B cell (primary cell): Measurements from ENCODE around the gene IFNG-AS1. TPM values are rescaled to one million over a fixed set of nuclear protein-coding genes. Genes with fewer than 3 reads are reported as not detected.

Source experiments
- ATAC-seq: fragments of 200-7000 bp; cut with Tn5 transposase; one replicate; pipeline ENCODE4 v1.10.0; 2021; ENCODE audit warnings: low read depth, mild to moderate bottlenecking, moderate number of reproducible peaks, moderate library complexity
- CTCF ChIA-PET: fragments of 350-600 bp; sonication (Branson Sonifier 250); formaldehyde crosslinking; loops from one replicate; lab custom pipeline; 2021; ENCODE audit warnings: antibody characterized with exemption, inconsistent platforms; lab: Charles Lee
- POLR2A ChIA-PET: fragments of 350-600 bp; sonication (Branson Sonifier 250); formaldehyde crosslinking; loops from one replicate; lab custom pipeline; 2021; ENCODE audit warnings: antibody characterized with exemption; lab: Charles Lee
- DNase-seq: peaks from one replicate; pipeline ENCODE4 v3.0.0; 2013
- H2AFZ ChIP-seq: 2 replicates; pipeline ENCODE4 v1.6.1; 2012; ENCODE audit warnings: mild to moderate bottlenecking, low read depth, low read length; ENCODE audit not compliant: insufficient read depth, poor library complexity, severe bottlenecking
- H3K27ac ChIP-seq, 2 donors: 1 replicate in 1 of 2; 2 replicates in 1 of 2; pipeline ENCODE4 v1.5.1; 2012 to 2013; ENCODE audit warnings: low read length in 2 of 2, mild to moderate bottlenecking in 2 of 2, moderate library complexity in 1 of 2
- H3K27me3 ChIP-seq, 4 experiments: fragments of 200-600 bp in 1 of 4; sonication (generic) in 1 of 4; replicated peaks in 1 of 4; 1 replicate in 2 of 4; 2 replicates in 2 of 4; pipeline versions ENCODE4 v1.6.1 to v1.7.0; 2013 to 2016; ENCODE audit warnings: low read length in 3 of 4, mild to moderate bottlenecking in 2 of 4, mixed read lengths in 1 of 4, moderate library complexity in 1 of 4; ENCODE audit not compliant: insufficient read depth in 4 of 4, control insufficient read depth in 3 of 4; ENCODE audit errors: control extremely low read depth in 1 of 4
- H3K36me3 ChIP-seq, 2 experiments: replicated peaks in 1 of 2; 1 replicate in 1 of 2; 2 replicates in 1 of 2; pipeline versions ENCODE4 v1.6.1 to v1.7.1; 2013; ENCODE audit warnings: low read length in 1 of 2; ENCODE audit not compliant: insufficient read depth in 2 of 2, control insufficient read depth in 1 of 2; ENCODE audit errors: control extremely low read depth in 1 of 2, extremely low read depth in 1 of 2
- H3K4me1 ChIP-seq, 2 donors: fragments of 200-600 bp in 1 of 2; sonication (generic) in 1 of 2; 1 replicate in 1 of 2; 2 replicates in 1 of 2; pipeline versions ENCODE4 v1.5.1 to v1.6.1; 2013 to 2017; ENCODE audit warnings: low read length in 2 of 2; ENCODE audit not compliant: control insufficient read depth in 2 of 2, insufficient read depth in 2 of 2
- H3K4me2 ChIP-seq: replicated peaks from 2 replicates; pipeline ENCODE3; 2012; ENCODE audit warnings: mild to moderate bottlenecking, low read depth, low read length; ENCODE audit not compliant: poor library complexity, severe bottlenecking
- H3K4me3 ChIP-seq, 5 experiments: fragments of 200-600 bp in 1 of 5; sonication (generic) in 1 of 5; 1 replicate in 3 of 5; 2 replicates in 2 of 5; pipeline versions ENCODE4 v1.5.1 to v1.7.0; 2011 to 2016; ENCODE audit warnings: low read length in 4 of 5, mild to moderate bottlenecking in 4 of 5, low read depth in 2 of 5, control low read depth in 1 of 5, moderate library complexity in 1 of 5; ENCODE audit not compliant: insufficient read depth in 1 of 5; ENCODE audit errors: control extremely low read depth in 1 of 5, extremely low read depth in 1 of 5
- H3K79me2 ChIP-seq: fragments of 200-600 bp; sonication (generic); one replicate; pipeline ENCODE4 v1.6.0; 2016; ENCODE audit warnings: low read length; ENCODE audit not compliant: control insufficient read depth, insufficient read depth
- H3K9ac ChIP-seq: fragments of 200-600 bp; sonication (generic); 2 replicates; pipeline ENCODE4 v1.6.1; 2017; ENCODE audit warnings: mild to moderate bottlenecking, low read length, moderate library complexity
- H3K9me3 ChIP-seq, 3 donors: one replicate each; pipeline versions ENCODE4 v1.6.1 to v1.7.1; 2013; ENCODE audit warnings: low read length in 2 of 3; ENCODE audit not compliant: control insufficient read depth in 2 of 3, insufficient read depth in 1 of 3; ENCODE audit errors: control extremely low read depth in 1 of 3
- H4K20me1 ChIP-seq: 2 replicates; pipeline ENCODE4 v1.6.0; 2012; ENCODE audit warnings: mild to moderate bottlenecking, low read length; ENCODE audit not compliant: insufficient read depth, control insufficient read depth, poor library complexity, severe bottlenecking
- H3K27ac Mint-ChIP-seq: one replicate; pipeline ENCODE4 v1.8.0; 2021; ENCODE audit warnings: mixed read lengths
- H3K27me3 Mint-ChIP-seq: one replicate; pipeline ENCODE4 v1.8.0; 2021; ENCODE audit warnings: mixed read lengths
- H3K4me1 Mint-ChIP-seq: one replicate; pipeline ENCODE4 v1.8.0; 2021; ENCODE audit warnings: mixed read lengths
- H3K4me3 Mint-ChIP-seq: one replicate; pipeline ENCODE4 v1.8.0; 2021; ENCODE audit warnings: mixed read lengths
- H3K9me3 Mint-ChIP-seq: one replicate; pipeline ENCODE4 v1.8.0; 2022; ENCODE audit warnings: mixed read lengths; ENCODE audit not compliant: insufficient read depth
- CTCF ChIP-seq: fragments of 200-600 bp; IDR thresholded peaks from one replicate; pipeline ENCODE4 v1.8.0; 2022; ENCODE audit warnings: antibody characterized with exemption, mild to moderate bottlenecking
- EZH2 ChIP-seq: IDR thresholded peaks from 2 replicates; pipeline ENCODE4 v1.6.1; 2012; ENCODE audit warnings: borderline replicate concordance, low read depth, mild to moderate bottlenecking, moderate library complexity, low read length; ENCODE audit not compliant: insufficient read depth, poor library complexity, severe bottlenecking
- WGBS: methylation state at CpG from one replicate; pipeline ENCODE4 v1.1.5; 2013; ENCODE audit warnings: missing lambda C conversion rate; ENCODE audit not compliant: insufficient coverage; 5-methylcytosine and 5-hydroxymethylcytosine counted together
- intact Hi-C: fragments of 100-400 bp; cut with micrococcal nuclease; formaldehyde crosslinking; loops from one replicate; pipeline ENCODE4 v1.10.0; 2022
- polyA plus RNA-seq: library from polyadenylated mRNA; depleted of rRNA; stranded (reverse); fragments of >200 nt; gene quantifications from 2 replicates; pipeline ENCODE4 v1.2.3, GENCODE V29; 2012
- total RNA-seq, 2 donors: library from RNA; stranded (reverse); fragments of 120-200 nt in 1 of 2; gene quantifications; 1 replicate in 1 of 2; 2 replicates in 1 of 2; pipeline versions ENCODE4 v1.2.3 to v1.2.4, GENCODE V29; 2013 to 2022

Gene IFNG-AS1
- total and polyA plus RNA-seq, 2 donors (not counting 1 experiment from before 2014, with no cell fraction given): 1.8 to 19.0 TPM

GRCh38 chr12:68011206-68011881 lies 22.1 kb downstream of the IFNG-AS1 start:
- POLR2A ChIA-PET: interaction anchor here (0.6 kb wide), 1 partner anchor 26 kb away, joined by 4 read pairs; no protein-coding TSS in a partner anchor
- no peaks in the 10 kb centered on the region for H4K20me1 ChIP-seq
- Mint-ChIP-seq H3K27ac (peak overlapping the region; percentile 86), H3K27me3 (no peaks in the 10 kb centered on the region), H3K4me3 (peak overlapping the region; percentile 24), H3K4me1 (peaks cover 42% of the 10 kb centered on the region), H3K9me3 (no peaks in the 10 kb centered on the region)
- peak overlapping the region; percentile 56 for H3K4me2 ChIP-seq
- 85% methylated on average over 4 of the region's 6 CpGs for WGBS
- TF ChIP-seq EZH2 (no peak), CTCF (no peak)
- H3K79me2 ChIP-seq: peaks cover 19% of the 10 kb centered on the region
- H3K4me1 ChIP-seq: peaks cover 28% of the 10 kb centered on the region in 2 donors
- CTCF ChIA-PET: interaction anchor here (1.4 to 2.3 kb wide), 5 partner anchors 8 to 30 kb away, joined by 3 to 22 read pairs (median 10); no protein-coding TSS in a partner anchor
- no peak for DNase-seq
- H3K27me3 ChIP-seq: no peaks in the 10 kb centered on the region
- intact Hi-C loops: no loop called here
- no peaks in the 10 kb centered on the region for H3K9me3 ChIP-seq
- no peak overlapping the region for H3K4me3 ChIP-seq
- H2AFZ ChIP-seq: no peak overlapping the region
- H3K27ac ChIP-seq: peak overlapping the region in 1 of 2 donors; percentile 20
- no peak for ATAC-seq
- no peak overlapping the region for H3K9ac ChIP-seq
- peaks cover 0 to 6% of the 10 kb centered on the region in 2 experiments for H3K36me3 ChIP-seq

GRCh38 chr12:68011882-68012207 lies 22.6 kb downstream of the IFNG-AS1 start:
- peak overlapping the region; percentile 50 for H3K4me3 Mint-ChIP-seq
- Histone ChIP-seq H3K27ac (peak overlapping the region in 1 of 2 donors; percentile 20), H2AFZ (no peak overlapping the region), H3K4me1 (peaks cover 28% of the 10 kb centered on the region in 2 donors), H3K4me2 (peak overlapping the region; percentile 56), H3K4me3 (no peak overlapping the region), H3K27me3 (no peaks in the 10 kb centered on the region), H3K9me3 (no peaks in the 10 kb centered on the region), H4K20me1 (no peaks in the 10 kb centered on the region), H3K9ac (no peak overlapping the region), H3K36me3 (peaks cover 0 to 7% of the 10 kb centered on the region in 2 experiments), H3K79me2 (peaks cover 19% of the 10 kb centered on the region)
- H3K27ac Mint-ChIP-seq: peak overlapping the region; percentile 86
- CTCF ChIA-PET: interaction anchor here (1.3 to 2.3 kb wide), 5 partner anchors 8 to 29 kb away, joined by 3 to 22 read pairs (median 10); no protein-coding TSS in a partner anchor
- H3K27me3 Mint-ChIP-seq: no peaks in the 10 kb centered on the region
- DNase-seq: no peak
- no CpG with 5 or more reads among the region's 2 CpGs for WGBS
- intact Hi-C loops: loop anchor here (1.0 kb wide), 1 partner anchor 21 kb away; no protein-coding TSS in a partner anchor
- H3K9me3 Mint-ChIP-seq: no peaks in the 10 kb centered on the region
- TF ChIP-seq CTCF (no peak), EZH2 (no peak)
- POLR2A ChIA-PET: interaction anchor here (0.6 to 1.5 kb wide), 2 partner anchors 23 to 25 kb away, joined by 4 to 6 read pairs; partner anchors contain the start of gene IFNG-AS1
- no peak for ATAC-seq
- H3K4me1 Mint-ChIP-seq: peaks cover 42% of the 10 kb centered on the region
